CD4-positive, alpha-beta T cell treated with Interleukin-21 for 1 hour (primary cell): ENCODE measurements around the gene INPP5D.

Source experiments
- DNase-seq: peaks from one replicate; pipeline ENCODE4 v3.0.0-alpha.2; 2020

INPP5D gene

GRCh38 chr2:233075966-233076339, 15.8 kb downstream of the INPP5D start:
- DNase-seq: peak; percentile 54

- DNase-seq: peak; percentile 68
Measured at GRCh38 chr2:233076749-233077148, 16.6 kb downstream of the INPP5D start.

GRCh38 chr2:233079473-233079877, 19.3 kb downstream of the INPP5D start:
- peak; percentile 58 for DNase-seq

GRCh38 chr2:233079953-233080835, 20.1 kb downstream of the INPP5D start:
- no peak for DNase-seq

GRCh38 chr2:233080836-233081229, 20.7 kb downstream of the INPP5D start:
- no peak for DNase-seq

- DNase-seq: peak; percentile 62
Measured at GRCh38 chr2:233081232-233081730, 21.1 kb downstream of the INPP5D start.

- DNase-seq: no peak
Measured at GRCh38 chr2:233081731-233082221, 21.6 kb downstream of the INPP5D start.

GRCh38 chr2:233082222-233082930, 22.2 kb downstream of the INPP5D start:
- DNase-seq: no peak

- DNase-seq: no peak
Measured at GRCh38 chr2:233082931-233083755, 23.0 kb downstream of the INPP5D start.

- DNase-seq: no peak
Measured at GRCh38 chr2:233083782-233084181, 23.6 kb downstream of the INPP5D start.

GRCh38 chr2:233084488-233084887, 24.3 kb downstream of the INPP5D start:
- peak; percentile 65 for DNase-seq

GRCh38 chr2:233085037-233085838, 25.1 kb downstream of the INPP5D start:
- DNase-seq: no peak

- no peak for DNase-seq
Measured at GRCh38 chr2:233085839-233086150, 25.7 kb downstream of the INPP5D start.

GRCh38 chr2:233087713-233088112, 27.6 kb downstream of the INPP5D start:
- no peak for DNase-seq

GRCh38 chr2:233088972-233089345, 28.8 kb downstream of the INPP5D start:
- DNase-seq: no peak

- DNase-seq: no peak
Measured at GRCh38 chr2:233089851-233090250, 29.7 kb downstream of the INPP5D start.

GRCh38 chr2:233090879-233091278, 30.7 kb downstream of the INPP5D start:
- no peak for DNase-seq

GRCh38 chr2:233091595-233092375, 31.6 kb downstream of the INPP5D start:
- DNase-seq: no peak

- no peak for DNase-seq
Measured at GRCh38 chr2:233092432-233093165, 32.5 kb downstream of the INPP5D start.

- DNase-seq: no peak
Measured at GRCh38 chr2:233093166-233093448, 33.0 kb downstream of the INPP5D start.

GRCh38 chr2:233093721-233094120, 33.6 kb downstream of the INPP5D start:
- no peak for DNase-seq
